Measurements from ENCODE around the gene SUMO3. TPM values are rescaled to one million over a fixed set of nuclear protein-coding genes. Genes with fewer than 3 reads are reported as not detected.

Gene SUMO3
- total and polyA plus RNA-seq, 2 of the 13 experiments (the other 11 are each of a cell fraction or from before 2014, with no cell fraction given), result 51.4 to 92.4 TPM

DNA sequence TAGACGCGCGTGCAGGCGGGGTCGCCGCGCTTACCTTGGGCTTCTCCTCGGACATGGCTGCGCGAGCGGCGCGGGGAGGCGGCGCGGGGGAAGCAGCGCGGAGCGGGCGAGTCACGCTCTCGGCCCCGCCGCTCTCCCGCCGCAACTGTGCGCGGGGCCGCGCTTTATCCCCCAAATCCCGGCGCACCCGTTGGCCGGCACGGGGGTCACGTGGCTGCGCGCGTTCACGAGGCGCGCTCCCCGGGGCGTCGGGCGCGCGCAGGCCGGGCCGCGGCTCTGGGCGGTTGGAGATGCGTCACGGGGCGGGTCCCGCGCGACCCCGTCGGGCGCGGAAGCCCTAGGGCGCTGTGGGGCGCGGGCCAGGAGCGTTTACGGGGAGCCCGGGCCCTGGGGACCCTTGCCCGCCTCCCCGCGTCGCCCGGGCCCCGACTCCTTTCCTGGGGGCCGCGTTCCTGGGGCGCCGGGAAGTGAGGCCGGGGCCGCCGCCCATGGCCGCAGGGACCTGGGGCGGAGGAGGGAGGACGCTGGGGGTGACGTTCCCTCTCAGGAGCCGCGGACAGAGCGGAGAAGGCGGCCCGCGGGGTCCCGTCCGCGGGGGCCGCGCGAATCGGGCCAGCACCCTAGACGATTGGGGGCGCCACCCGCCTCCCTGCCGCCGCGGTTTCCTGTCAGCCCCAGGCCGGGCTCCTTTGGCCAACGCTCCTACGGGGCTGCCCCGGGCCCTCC is at the start of gene SUMO3 (continued):
- TF ChIP-seq, protein P1, sequence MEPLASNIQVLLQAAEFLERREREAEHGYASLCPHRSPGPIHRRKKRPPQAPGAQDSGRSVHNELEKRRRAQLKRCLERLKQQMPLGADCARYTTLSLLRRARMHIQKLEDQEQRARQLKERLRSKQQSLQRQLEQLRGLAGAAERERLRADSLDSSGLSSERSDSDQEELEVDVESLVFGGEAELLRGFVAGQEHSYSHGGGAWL (CRISPR knock-in tag; IDR thresholded peaks at IDR 0.05), result 0 out of 2 replicates have a peak, but pooled peaks have one; percentile 21
- TF ChIP-seq PHF8 (CRISPR knock-in tag; IDR thresholded peaks at IDR 0.05) (peak; percentile 70), TOPORS (CRISPR knock-in tag; IDR thresholded peaks at IDR 0.05) (no peak), ZNF501 (CRISPR knock-in tag; IDR thresholded peaks at IDR 0.05) (no peak; the same call in 1 of the 2 replicates), ZFX (CRISPR knock-in tag; IDR thresholded peaks at IDR 0.05; ENCODE audit: low read depth) (peak; percentile 74), ARNT2 (CRISPR knock-in tag; IDR thresholded peaks at IDR 0.05; ENCODE audit: low read depth) (0 out of 2 replicates have a peak, but pooled peaks have one; percentile 17), KDM1A (CRISPR knock-in tag; IDR thresholded peaks at IDR 0.05) (no peak), ARHGAP35 (CRISPR knock-in tag; IDR thresholded peaks at IDR 0.05; ENCODE audit: borderline replicate concordance) (0 out of 2 replicates have a peak, but pooled peaks have one; percentile 65), ZNF724P (CRISPR knock-in tag; IDR thresholded peaks at IDR 0.05; ENCODE audit: borderline replicate concordance) (no peak), MYC (CRISPR knock-in tag; IDR thresholded peaks at IDR 0.05; ENCODE audit: borderline replicate concordance) (0 out of 2 replicates have a peak, but pooled peaks have one; percentile 22), CCAR2 (optimal IDR thresholded peaks at IDR 0.05; ENCODE audit: low read depth, low read length) (no peak), SYNCRIP (IDR thresholded peaks at IDR 0.05; ENCODE audit: insufficient read depth, low read depth, low read length) (no peak), NAIF1 (CRISPR knock-in tag; IDR thresholded peaks at IDR 0.05; ENCODE audit: borderline replicate concordance) (no peak), ZNF788 (CRISPR knock-in tag; IDR thresholded peaks at IDR 0.05; ENCODE audit: borderline replicate concordance) (0 out of 2 replicates have a peak, but pooled peaks have one; percentile 22), NFYB (CRISPR knock-in tag; IDR thresholded peaks at IDR 0.05) (peak; percentile 59; the same call in 1 of the 2 replicates), RFXAP (CRISPR knock-in tag; IDR thresholded peaks at IDR 0.05; ENCODE audit: borderline replicate concordance) (no peak), ZNF761 (CRISPR knock-in tag; conservative IDR thresholded peaks at IDR 0.05) (peak; percentile 72; the same call in 1 of the 2 replicates), FOXM1 (CRISPR knock-in tag; IDR thresholded peaks at IDR 0.05) (no peak), ZKSCAN5 (CRISPR knock-in tag; IDR thresholded peaks at IDR 0.05) (no peak)
- TF ChIP-seq, protein P2, sequence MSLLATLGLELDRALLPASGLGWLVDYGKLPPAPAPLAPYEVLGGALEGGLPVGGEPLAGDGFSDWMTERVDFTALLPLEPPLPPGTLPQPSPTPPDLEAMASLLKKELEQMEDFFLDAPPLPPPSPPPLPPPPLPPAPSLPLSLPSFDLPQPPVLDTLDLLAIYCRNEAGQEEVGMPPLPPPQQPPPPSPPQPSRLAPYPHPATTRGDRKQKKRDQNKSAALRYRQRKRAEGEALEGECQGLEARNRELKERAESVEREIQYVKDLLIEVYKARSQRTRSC (CRISPR knock-in tag; IDR thresholded peaks at IDR 0.05; ENCODE audit: low read depth), result no peak
- TF ChIP-seq, protein P3, sequence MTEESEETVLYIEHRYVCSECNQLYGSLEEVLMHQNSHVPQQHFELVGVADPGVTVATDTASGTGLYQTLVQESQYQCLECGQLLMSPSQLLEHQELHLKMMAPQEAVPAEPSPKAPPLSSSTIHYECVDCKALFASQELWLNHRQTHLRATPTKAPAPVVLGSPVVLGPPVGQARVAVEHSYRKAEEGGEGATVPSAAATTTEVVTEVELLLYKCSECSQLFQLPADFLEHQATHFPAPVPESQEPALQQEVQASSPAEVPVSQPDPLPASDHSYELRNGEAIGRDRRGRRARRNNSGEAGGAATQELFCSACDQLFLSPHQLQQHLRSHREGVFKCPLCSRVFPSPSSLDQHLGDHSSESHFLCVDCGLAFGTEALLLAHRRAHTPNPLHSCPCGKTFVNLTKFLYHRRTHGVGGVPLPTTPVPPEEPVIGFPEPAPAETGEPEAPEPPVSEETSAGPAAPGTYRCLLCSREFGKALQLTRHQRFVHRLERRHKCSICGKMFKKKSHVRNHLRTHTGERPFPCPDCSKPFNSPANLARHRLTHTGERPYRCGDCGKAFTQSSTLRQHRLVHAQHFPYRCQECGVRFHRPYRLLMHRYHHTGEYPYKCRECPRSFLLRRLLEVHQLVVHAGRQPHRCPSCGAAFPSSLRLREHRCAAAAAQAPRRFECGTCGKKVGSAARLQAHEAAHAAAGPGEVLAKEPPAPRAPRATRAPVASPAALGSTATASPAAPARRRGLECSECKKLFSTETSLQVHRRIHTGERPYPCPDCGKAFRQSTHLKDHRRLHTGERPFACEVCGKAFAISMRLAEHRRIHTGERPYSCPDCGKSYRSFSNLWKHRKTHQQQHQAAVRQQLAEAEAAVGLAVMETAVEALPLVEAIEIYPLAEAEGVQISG (CRISPR knock-in tag; IDR thresholded peaks at IDR 0.05), result 0 out of 2 replicates have a peak, but pooled peaks have one; percentile 12
- TF ChIP-seq, protein P4, sequence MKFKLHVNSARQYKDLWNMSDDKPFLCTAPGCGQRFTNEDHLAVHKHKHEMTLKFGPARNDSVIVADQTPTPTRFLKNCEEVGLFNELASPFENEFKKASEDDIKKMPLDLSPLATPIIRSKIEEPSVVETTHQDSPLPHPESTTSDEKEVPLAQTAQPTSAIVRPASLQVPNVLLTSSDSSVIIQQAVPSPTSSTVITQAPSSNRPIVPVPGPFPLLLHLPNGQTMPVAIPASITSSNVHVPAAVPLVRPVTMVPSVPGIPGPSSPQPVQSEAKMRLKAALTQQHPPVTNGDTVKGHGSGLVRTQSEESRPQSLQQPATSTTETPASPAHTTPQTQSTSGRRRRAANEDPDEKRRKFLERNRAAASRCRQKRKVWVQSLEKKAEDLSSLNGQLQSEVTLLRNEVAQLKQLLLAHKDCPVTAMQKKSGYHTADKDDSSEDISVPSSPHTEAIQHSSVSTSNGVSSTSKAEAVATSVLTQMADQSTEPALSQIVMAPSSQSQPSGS (CRISPR knock-in tag; IDR thresholded peaks at IDR 0.05), result no peak
- TF ChIP-seq, protein P5, sequence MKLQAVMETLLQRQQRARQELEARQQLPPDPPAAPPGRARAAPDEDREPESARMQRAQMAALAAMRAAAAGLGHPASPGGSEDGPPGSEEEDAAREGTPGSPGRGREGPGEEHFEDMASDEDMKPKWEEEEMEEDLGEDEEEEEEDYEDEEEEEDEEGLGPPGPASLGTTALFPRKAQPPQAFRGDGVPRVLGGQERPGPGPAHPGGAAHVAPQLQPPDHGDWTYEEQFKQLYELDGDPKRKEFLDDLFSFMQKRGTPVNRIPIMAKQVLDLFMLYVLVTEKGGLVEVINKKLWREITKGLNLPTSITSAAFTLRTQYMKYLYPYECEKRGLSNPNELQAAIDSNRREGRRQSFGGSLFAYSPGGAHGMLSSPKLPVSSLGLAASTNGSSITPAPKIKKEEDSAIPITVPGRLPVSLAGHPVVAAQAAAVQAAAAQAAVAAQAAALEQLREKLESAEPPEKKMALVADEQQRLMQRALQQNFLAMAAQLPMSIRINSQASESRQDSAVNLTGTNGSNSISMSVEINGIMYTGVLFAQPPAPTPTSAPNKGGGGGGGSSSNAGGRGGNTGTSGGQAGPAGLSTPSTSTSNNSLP (IDR thresholded peaks at IDR 0.05; ENCODE audit: low read depth, low read length), result no peak
